Psoas muscle (tissue), 8 donors: ENCODE data around the gene RASGEF1C. TPM values are rescaled to one million over a fixed set of nuclear protein-coding genes. Genes with fewer than 3 reads are reported as not detected.

Experiments used
- ATAC-seq, 4 donors: fragments of 200-7000 bp; cut with Tn5 transposase; one replicate each; pipeline ENCODE4 v1.9.1; 2020; ENCODE audit warnings: moderate library complexity in 3 of 4, mild to moderate bottlenecking in 2 of 4
- DNase-seq, 2 donors: peaks; one replicate each; pipeline ENCODE4 v3.0.0-alpha.2; 2020
- H3K27ac ChIP-seq: fragments of 200-600 bp; one replicate; pipeline ENCODE4 v1.8.0; 2022
- H3K27me3 ChIP-seq, 3 donors: fragments of 200-600 bp in 1 of 3; one replicate each; pipeline versions ENCODE4 v1.6.1 to v1.8.0; 2013 to 2022; ENCODE audit warnings: low read length in 2 of 3, mild to moderate bottlenecking in 2 of 3, moderate library complexity in 1 of 3; ENCODE audit not compliant: insufficient read depth in 3 of 3
- H3K36me3 ChIP-seq, 2 donors: fragments of 200-600 bp in 1 of 2; one replicate each; pipeline versions ENCODE4 v1.6.1 to v1.8.0; 2013 to 2022; ENCODE audit warnings: low read depth in 1 of 2, mild to moderate bottlenecking in 1 of 2, moderate library complexity in 1 of 2; ENCODE audit not compliant: insufficient read depth in 1 of 2
- H3K4me1 ChIP-seq: fragments of 200-600 bp; one replicate; pipeline ENCODE4 v1.8.0; 2022
- H3K4me3 ChIP-seq: fragments of 200-600 bp; one replicate; pipeline ENCODE4 v1.8.0; 2022; ENCODE audit warnings: mild to moderate bottlenecking
- H3K9me3 ChIP-seq: fragments of 200-600 bp; one replicate; pipeline ENCODE4 v1.8.0; 2022
- CTCF ChIP-seq: fragments of 200-600 bp; IDR thresholded peaks from one replicate; pipeline ENCODE4 v1.8.0; 2022; ENCODE audit warnings: antibody characterized with exemption
- WGBS, 3 donors: extraction: QIAGEN DNeasy Blood & Tissue Kit; methylation state at CpG; one replicate each; pipeline versions ENCODE4 v1.1.6 to v1.1.7; 2013; 5-methylcytosine and 5-hydroxymethylcytosine counted together
- intact Hi-C, 2 donors: fragments of 100-400 bp; cut with DNase I; formaldehyde crosslinking; loops; one replicate each; pipeline versions ENCODE4 v1.11.0 to v1.14.2; 2022
- polyA plus RNA-seq, 3 donors: library from polyadenylated mRNA; stranded (reverse); fragments of 200-250 nt; gene quantifications; one replicate each; pipeline ENCODE4 v1.2.3, GENCODE V29; 2013
- total RNA-seq, 4 donors: library from RNA; stranded (reverse); fragmentation: NEBNext Ultra II Directional in 2 of 4; extraction: Animal tissue kit (Norgen Biotek cat#: 25700) in 2 of 4; gene quantifications; one replicate each; pipeline versions ENCODE4 v1.2.1 to v1.2.4, GENCODE V29; 2021 to 2023
- donor health status: healthy with polysubstance abuse.
- donor health status: DM: no; HTN: no; CAD: no; lungs with moderate emphysema.
- donor health status: Bipolar disorder and iron deficiency.
- donor health status: healthy.
- donor health status: DM: yes; HTN: yes; CAD: no.
- donor health status: DM: no; HTN: no; CAD: no.
- donor health status: DM: no; HTN: no; CAD: no.
- donor health status: DM: yes; HTN: yes; CAD: no.

RASGEF1C gene
- total and polyA plus RNA-seq, 7 donors = 0.03 to 0.05 (median 0.04) TPM; not detected in 4

GRCh38 chr5:180198208-180198607 is 10.8 kb downstream of the RASGEF1C start:
- H3K36me3 ChIP-seq = no peaks in the 10 kb centered on the region
- H3K4me1 ChIP-seq = no peaks in the 10 kb centered on the region
- no peak overlapping the region for H3K4me3 ChIP-seq
- TF ChIP-seq CTCF = no peak
- ATAC-seq (no peak), DNase-seq (no peak)
- intact Hi-C loops = no loop called here
- no peak overlapping the region for H3K27ac ChIP-seq
- no peaks in the 10 kb centered on the region for H3K9me3 ChIP-seq
- 91 to 99% (median 98%) methylated on average over 4 of the region's 4 CpGs for WGBS, 3 donors
- H3K27me3 ChIP-seq = peaks cover 0 to 8% (median 8%) of the 10 kb centered on the region in 3 donors

DNA sequence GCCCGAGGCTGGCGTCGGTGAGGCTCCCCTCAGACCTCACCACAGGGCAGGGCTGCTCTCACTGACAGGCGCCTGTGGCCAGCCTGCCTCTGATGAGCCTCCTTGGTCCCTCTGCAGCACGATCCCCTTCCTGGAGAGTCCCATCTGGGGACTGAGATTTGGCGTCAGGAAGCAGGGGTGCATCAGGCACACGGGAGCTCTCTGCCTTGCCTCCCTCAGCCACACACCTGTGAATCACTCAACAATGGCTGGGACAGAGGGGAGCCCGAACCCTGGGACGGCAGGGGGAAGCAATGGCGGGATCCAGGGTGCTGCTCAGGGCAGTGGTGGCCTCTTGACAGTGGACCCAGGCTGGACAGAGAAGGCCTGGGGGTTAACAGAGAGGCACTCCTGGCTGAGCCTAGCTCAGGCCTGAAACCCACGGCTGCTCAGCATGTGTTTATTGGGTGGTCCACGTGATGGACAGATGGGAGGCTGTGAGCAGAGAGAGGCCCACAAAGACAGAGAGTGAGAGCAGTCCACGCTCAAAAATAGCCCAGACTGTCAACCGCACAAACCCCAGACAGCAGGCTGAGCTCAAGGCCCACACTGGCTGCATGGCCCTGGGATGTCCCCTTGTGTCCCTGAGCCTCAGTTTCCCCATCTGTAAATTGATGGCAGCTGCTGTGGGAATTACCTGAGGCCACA is 11.9 kb downstream of the RASGEF1C start:
- intact Hi-C loops = no loop called here
- 72 to 80% (median 75%) methylated on average over 14 of the region's 14 CpGs for WGBS, 3 donors
- no peaks in the 10 kb centered on the region for H3K36me3 ChIP-seq
- no peaks in the 10 kb centered on the region for H3K4me1 ChIP-seq
- no peak for ATAC-seq
- H3K9me3 ChIP-seq = no peaks in the 10 kb centered on the region
- no peak overlapping the region for H3K4me3 ChIP-seq
- H3K27ac ChIP-seq = no peak overlapping the region
- TF ChIP-seq CTCF = no peak
- DNase-seq = no peak
- H3K27me3 ChIP-seq = peaks cover 0 to 8% (median 8%) of the 10 kb centered on the region in 3 donors

DNA sequence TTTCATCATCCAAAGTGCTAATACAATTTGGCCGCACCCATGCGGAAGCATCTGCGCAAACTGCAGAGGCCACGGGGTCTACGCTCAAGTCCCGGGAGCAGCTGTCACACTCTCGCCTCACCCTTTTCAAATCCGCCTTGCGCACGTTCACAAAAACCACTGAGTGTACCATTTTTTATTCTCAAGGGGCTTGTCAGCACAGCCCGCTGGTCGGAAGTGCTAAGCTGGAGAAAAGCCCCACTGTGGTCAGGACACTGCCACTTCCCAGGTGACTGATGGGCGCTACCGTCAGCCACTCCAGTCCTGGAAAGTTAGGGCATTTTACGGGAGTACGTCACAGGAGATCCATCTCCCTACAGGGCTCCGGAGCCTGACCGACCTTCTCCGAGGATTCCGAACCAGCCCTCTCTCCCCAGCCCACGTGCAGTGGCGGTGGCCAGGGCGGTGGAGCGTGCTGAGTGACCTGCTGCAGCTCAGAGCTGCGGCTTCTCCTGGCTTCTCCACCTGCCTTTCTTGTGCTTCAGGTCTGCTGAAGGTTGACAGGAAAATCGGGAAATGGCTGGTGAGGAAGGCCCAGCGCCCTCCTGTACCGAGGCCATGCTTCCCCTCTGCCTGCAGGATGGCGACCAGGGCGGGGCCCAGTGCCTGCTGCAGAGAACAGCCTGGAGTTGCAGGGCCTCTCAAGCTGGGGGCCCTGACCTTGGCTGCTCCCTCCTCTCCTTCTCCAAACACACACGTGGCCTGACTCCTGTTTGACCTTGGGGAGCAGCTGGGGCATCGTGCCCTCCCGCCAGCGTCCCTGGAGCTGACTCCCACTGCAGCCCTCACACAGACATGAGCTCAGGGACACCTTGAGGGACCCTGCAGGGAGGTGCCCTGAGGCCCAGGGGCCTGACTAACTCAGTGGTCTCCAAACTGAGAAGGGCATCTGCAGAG is 14.3 kb downstream of the RASGEF1C start:
- ATAC-seq (no peak), DNase-seq (no peak)
- WGBS, 3 donors = 83 to 87% (median 86%) methylated on average over 34 of the region's 34 CpGs
- Histone ChIP-seq H3K4me1 (no peaks in the 10 kb centered on the region), H3K9me3 (no peaks in the 10 kb centered on the region), H3K36me3 (no peaks in the 10 kb centered on the region), H3K27ac (no peak overlapping the region), H3K4me3 (no peak overlapping the region), H3K27me3 (peaks cover 0 to 8% (median 4%) of the 10 kb centered on the region in 3 donors)
- intact Hi-C loops = no loop called here
- TF ChIP-seq CTCF = no peak

DNA sequence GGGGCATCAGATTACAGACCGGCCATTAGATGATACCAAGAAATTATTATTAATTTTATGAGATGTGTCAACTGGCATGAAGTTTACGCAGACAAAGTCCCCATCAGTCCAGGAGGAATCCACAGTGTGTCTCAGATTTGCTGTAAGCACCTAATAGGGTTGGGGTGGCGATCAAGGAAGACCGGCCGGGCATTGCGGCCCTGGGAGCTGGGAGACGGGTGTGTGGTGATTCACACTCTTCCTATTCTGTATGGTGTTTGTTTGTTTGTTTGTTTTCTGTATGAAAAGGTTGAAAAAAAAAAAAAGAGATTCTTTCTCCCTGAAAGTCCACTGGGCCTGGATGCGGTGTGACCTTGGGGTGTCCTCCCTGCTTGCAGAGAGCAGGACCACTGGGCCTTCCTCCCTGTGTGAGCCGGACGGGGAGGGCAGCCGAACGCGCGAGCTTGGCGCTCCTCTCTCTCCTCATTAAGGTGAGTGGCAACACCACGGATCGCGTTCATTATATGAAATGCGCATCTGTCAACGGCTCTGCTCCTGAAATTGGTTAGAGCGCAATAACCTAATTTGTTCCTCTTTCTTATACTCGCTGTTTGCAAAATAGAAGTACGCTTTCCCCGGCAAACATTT is 15.1 kb downstream of the RASGEF1C start:
- Histone ChIP-seq H3K4me1 (no peaks in the 10 kb centered on the region), H3K27me3 (peaks cover 0 to 6% (median 4%) of the 10 kb centered on the region in 3 donors), H3K4me3 (no peak overlapping the region), H3K27ac (no peak overlapping the region), H3K36me3 (no peaks in the 10 kb centered on the region), H3K9me3 (no peaks in the 10 kb centered on the region)
- ATAC-seq (no peak), DNase-seq (no peak)
- intact Hi-C loops = no loop called here
- TF ChIP-seq CTCF = no peak
- 91 to 92% (median 91%) methylated on average over 24 of the region's 24 CpGs for WGBS, 3 donors
